Liver (tissue), 3 donors: ENCODE measurements around the gene ARHGAP4.

Experiments used
- CTCF ChIP-seq: fragments of 150-350 bp; IDR thresholded peaks from 2 replicates; pipeline ENCODE4 v1.5.1; 2017; ENCODE audit warnings: improper control_type of control experiment, low read depth, low read length; ENCODE audit not compliant: missing input control
- MAX ChIP-seq: IDR thresholded peaks from 2 replicates; pipeline ENCODE4 v1.6.1; 2016; ENCODE audit warnings: antibody characterized with exemption
- RAD21 ChIP-seq, 2 donors: IDR thresholded peaks; 2 replicates each; pipeline ENCODE4 v1.6.1; 2016; ENCODE audit warnings: antibody characterized with exemption in 2 of 2, mild to moderate bottlenecking in 2 of 2
- donor health status: healthy.
- donor health status: healthy.

- TF ChIP-seq CTCF, result no peak
- no peak for TF ChIP-seq MAX
- TF ChIP-seq RAD21 (IDR thresholded peaks at IDR 0.05), result no peak
Measured at GRCh38 chrX:153972368-153973126, 46.5 kb upstream of the ARHGAP4 start, which contains the start of gene TMEM187.
